Measurements from ENCODE around the gene SRD5A1.

- TF ChIP-seq CTCF (IDR thresholded peaks at IDR 0.05) (no peak), POLR2A (IDR thresholded peaks at IDR 0.05) (no peak)
These were observed 46.1 kb upstream of the SRD5A1 start for GRCh38 chr5:6587171-6587570.

Measured in adrenal gland (tissue), 5 donors.